ENCODE results near the gene IGFBP3.
"Not testable (repeated sequence)": the region's sequence is repeated elsewhere in the genome, so short reads cannot be mapped to it uniquely, and the experiment has no call there.

The IGFBP3 gene

DNA sequence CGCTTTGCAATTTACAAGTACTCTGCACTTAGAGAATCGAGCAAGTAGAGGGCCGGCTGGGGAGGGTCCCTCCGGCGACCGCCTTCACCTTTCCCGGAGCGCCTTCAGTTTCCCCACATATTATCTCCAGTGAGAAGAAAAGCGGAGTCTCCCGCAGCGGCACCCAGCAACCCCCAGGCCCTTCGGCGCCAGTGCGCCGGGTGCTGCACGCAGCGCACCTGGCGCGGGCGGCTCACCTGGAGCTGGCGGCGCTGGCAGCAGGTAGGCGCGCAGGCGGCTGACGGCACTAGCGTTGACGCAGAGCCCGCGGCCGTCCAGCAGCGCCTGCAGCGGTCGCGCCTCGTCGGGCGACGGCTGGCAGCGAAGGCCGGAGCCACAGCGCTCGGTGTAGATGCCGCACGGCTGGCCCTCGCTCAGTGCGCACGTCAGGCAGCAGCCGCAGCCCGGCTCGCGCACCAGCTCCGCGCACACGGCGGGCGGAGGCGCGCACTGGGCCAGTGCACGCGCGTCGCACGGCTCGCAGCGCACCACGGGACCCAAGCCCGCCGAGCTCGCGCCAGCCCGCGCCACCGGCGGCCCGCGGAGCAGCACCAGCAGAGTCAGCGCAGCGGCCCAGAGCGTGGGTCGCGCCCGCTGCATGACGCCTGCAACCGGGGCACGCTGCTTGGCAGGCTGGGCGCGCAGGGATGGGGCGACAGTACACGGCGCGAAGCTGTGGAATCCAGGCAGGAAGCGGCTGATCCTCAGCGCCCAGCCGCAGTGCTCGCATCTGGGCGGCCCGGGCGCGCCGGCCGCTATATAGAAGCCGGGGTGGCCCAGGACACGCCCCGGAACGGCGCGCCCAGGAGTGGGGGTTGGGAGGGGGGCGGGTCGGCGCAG, at the start of gene IGFBP3:
Gene IGFBP3 (minus strand): TSS at position 771 of the 879 bp plus-strand sequence. CDS start 132 bp downstream, at position 639.
- DNase-seq, result no peak

- DNase-seq, result no peak
These were observed 49.4 kb upstream of the IGFBP3 start for GRCh38 chr7:45970454-45970853.

DNA sequence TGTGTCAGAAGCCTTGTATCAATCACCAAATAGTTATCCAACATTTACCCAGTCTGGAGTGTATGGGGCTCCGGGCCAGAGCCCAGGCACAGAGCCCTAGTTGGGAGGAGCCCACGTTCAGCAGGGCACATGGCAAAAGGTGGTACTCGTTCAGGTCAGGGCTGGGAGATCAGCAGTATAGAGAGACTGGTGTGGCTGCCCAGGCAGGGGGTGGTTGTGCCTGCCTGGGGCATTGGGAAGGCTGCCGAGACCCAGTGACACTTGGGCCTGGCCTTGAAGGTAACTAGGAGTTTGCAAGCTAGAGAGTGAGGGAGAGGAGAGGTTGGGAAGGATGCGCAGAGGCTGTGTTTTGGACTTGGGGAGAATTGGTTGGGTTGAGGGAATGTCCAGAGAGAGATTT, 48.9 kb upstream of the IGFBP3 start:
- no peak for DNase-seq

GRCh38 chr7:45968856-45969541, 47.9 kb upstream of the IGFBP3 start:
- no peak for DNase-seq

DNA sequence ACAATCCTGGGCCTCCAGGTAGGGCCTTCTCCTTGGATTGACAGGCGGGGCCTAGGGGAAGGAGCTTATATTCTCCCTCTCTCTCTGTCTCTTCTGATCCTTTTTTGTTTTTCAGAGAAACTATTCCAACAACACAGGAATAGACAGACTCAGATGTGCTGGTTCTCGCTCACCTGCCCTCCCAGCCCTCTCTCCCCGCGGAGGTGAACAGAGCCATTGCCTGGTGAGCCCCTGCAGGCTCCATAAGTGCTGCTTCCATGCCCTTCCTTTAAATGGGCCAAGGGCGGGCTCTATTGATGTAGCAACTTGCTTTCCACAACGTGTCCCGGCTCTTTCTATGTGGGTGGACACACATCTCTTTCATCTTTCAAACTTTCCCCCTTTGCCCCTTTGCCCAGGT, 47.2 kb upstream of the IGFBP3 start:
- DNase-seq, result no peak

- no peak for DNase-seq
These were observed 46.6 kb upstream of the IGFBP3 start for GRCh38 chr7:45967591-45968157.

DNA sequence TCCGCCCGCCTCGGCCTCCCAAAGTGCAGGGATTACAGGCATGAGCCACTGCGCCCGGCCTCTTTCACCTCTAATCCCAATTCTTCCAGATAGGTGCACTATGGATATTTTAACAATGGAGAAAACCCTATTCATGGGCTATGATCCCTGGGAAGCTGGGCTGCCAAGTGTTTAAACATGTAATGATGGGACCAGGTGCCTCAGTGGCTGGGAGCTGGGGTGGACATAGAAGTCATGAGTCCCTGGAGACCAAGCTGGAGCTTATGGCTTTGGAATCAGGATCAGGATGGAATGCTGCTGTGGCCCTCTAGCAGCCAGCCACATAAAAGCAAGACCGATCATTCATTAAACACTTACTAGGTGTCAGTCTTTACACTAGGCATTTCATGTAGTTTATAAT, 41.8 kb upstream of the IGFBP3 start:
- no peak for DNase-seq

DNA sequence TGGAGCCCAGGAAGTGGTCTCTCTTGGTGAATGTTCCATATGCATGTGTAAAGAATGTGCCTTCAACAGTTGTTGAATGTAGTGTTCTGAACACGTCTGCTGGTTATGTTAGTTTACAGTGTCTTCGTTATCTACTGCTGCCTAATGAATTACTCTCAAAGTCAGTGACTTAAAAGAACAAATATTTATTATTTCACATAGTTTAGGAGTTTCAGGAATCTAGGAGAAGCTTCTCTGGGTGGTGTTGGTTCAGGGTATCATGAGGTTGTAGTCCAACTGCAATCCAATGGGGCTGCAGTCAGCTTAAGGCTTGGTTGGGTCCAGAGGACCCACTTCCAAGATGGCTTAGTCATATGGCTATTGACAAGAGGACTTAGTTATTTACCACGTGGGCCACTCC, 36.6 kb upstream of the IGFBP3 start:
- no peak for DNase-seq

DNA sequence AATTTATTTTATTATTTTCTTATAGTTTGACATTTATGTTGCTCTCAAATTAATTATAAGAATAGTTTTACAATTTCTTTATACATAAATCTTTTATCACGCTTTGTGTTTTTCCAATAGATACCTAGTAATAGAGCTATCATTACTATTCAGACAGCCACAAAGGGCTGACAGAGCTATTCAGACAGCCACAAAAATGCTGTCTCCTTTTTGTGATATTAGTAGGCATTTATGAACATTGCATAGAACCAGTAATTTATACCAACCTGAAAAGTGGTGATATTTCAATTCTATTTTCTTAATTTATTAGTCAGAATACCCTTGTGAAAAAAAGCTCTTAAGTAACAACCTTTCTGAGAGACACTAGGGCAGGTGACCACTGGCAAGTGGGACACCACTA, 34.2 kb upstream of the IGFBP3 start:
- no peak for DNase-seq

DNA sequence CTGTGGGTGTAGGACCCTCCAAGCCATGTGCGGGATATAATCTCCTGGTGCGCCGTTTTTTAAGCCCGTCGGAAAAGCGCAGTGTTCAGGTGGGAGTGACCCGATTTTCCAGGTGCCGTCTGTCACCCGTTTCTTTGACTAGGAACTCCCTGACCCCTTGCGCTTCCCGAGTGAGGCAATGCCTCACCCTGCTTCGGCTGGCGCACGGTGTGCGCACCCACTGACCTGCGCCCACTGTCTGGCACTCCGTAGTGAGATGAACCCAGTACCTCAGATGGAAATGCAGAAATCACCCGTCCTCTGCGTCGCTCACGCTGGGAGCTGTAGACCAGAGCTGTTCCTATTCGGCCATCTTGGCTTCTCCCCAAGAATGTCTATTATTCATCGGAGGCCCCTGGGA, 32.0 kb upstream of the IGFBP3 start:
- not testable (repeated sequence) for DNase-seq

DNA sequence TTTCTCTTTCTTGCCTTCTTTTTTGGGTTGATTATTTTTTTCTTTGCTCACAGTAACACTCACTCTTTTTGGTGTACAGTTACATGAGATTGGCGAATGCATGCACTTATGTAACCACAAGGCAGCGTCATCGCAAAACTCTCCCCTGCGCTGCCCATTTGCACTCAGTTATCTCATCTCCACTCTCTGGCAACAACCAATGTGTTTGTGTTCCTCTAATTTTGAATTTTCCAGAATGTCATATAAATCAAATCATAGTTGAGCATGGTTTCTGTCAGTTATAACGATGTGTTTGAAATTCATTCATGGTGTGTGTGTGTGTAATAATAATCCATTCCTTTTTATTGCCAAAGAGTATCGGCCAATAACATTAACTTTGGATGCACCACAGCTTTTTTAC, 23.0 kb upstream of the IGFBP3 start:
- no peak for DNase-seq

DNA sequence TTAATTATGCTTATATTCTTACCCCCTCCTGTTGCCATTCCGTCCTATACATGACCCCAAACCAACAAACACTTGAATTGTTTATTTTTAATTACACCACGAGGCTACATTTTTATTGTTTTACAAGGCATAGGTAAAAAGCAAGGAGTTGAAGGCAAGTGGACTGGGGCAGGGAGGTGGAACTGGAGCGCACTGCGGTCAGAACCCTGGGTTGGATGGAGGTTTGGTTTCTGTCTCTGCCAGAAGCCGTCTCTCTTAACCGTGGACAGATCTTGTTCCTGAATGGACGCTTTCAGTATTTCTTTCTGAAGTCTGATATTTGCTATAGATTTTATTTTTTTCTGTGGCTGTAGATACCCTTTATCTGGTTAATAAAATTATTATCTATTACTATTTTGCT, 19.9 kb upstream of the IGFBP3 start:
- DNase-seq, result no peak

DNA sequence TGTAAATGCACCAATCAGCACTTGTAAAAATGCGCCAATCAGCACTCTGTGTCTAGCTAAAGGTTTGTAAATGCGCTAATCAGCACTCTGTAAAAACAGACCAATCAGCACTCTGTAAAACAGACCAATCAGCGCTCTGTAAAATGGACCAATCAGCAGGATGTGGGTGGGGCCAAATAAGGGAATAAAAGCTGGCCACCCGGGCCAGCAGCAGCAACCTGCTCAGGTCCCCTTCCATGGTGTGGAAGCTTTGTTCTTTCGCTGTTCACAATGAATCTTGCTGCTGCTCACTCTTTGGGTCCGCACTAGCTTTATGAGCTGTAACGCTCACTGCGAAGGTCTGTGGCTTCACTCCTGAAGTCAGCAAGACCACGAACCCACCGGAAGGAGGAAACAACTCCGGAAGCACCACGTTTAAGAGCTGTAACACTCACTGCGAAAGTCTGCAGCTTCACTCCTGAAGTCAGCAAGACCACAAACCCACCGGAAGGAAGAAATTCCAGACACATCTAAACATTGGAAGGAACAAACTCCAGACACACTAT, 19.2 kb upstream of the IGFBP3 start:
- peak; percentile 69 for DNase-seq

GRCh38 chr7:45939574-45939973, 18.5 kb upstream of the IGFBP3 start:
- DNase-seq, result no peak

DNA sequence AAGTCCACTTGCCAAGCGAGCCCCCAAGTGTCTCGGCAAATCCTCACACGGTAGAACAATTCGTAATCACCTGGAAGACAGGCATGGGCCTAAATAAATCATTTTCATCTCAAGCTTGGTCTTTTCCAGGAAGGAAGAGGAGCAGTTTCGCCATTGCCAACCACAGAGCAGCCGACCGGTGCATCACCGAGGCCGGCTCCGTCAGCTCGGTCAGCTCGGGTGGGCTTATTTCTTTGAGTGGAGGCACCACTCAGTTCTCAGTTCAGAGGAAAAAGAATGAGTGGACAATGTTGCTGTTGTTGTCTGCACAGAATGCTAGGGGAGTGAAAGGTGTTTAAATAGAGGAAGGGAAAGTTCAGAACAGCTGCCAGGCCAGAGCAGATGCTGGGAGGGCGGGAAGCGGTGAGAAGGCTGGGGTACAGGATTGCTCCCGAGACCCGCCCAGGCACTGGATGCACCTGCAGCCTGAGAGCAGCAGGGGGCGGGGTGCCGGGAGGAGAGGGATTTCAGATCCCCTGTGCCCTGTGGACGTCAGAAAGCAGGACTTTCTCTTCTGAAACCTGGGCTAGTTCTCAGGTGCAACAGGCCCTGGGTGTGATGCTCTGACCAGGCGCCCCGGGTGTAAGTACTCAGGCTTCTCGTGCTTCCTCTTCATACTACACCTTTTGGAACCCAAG, 17.7 kb upstream of the IGFBP3 start:
- no peak for DNase-seq

- no peak for DNase-seq
These were observed 16.8 kb upstream of the IGFBP3 start for GRCh38 chr7:45937862-45938261.

- no peak for DNase-seq
These were observed 16.2 kb upstream of the IGFBP3 start for GRCh38 chr7:45937301-45937700.

GRCh38 chr7:45930967-45931366, 9.9 kb upstream of the IGFBP3 start:
- no peak for DNase-seq

GRCh38 chr7:45927721-45928120, 6.6 kb upstream of the IGFBP3 start:
- no peak for DNase-seq

- DNase-seq, result no peak
These were observed 3.2 kb upstream of the IGFBP3 start for GRCh38 chr7:45924283-45924682.

DNA sequence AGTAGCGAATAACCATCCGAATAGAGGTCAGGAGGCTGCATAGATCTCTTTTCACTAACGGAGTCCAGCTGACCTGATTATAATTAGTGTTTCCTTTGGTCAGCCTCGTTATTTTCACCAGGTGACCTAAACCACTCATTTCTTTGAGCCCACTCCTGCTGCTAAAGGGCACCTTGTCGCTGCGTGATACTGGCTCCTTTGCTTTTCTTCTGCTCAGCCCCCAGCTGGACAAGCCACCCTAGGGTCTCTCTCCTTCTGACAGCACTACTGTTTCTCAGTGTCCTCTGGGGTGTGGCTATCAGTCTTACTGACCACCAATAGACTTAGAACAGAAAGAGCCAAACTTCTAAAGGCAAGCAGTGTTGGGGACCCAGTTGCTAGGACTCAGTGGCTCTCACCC, 2.7 kb upstream of the IGFBP3 start:
- no peak for DNase-seq

DNA sequence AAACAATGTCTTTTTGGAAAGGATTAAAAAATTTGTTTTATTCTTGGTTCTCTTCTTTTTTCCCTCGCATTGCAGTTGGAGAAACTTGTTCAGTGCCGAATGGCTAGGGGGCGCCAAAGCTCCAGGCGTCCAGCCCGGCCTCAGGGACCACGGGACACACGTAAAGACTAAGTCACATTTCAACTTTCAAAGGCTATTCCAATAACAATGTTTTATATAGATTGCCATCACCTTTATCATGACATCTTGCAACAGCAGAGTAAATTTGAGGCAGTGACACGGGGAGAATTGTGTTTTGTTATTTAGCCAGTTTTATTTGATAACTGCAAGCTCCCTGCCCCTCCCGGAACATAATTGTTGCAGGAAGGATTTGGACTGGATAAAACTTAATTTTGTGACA, 2.2 kb upstream of the IGFBP3 start:
- DNase-seq, result peak; percentile 17

GRCh38 chr7:45922810-45923209, 1.7 kb upstream of the IGFBP3 start:
- no peak for DNase-seq

Measured in GDM1 (cell line).